PC-9 (cell line): ENCODE results near the gene SORCS2. TPM values are rescaled to one million over a fixed set of nuclear protein-coding genes. Genes with fewer than 3 reads are reported as not detected.
A peak's percentile ranks its signal among the peaks of the same experiment; 100 is the strongest.

Source experiments
- BruUV-seq: library from RNA; stranded (reverse); fragments of 400-500 nt; replicated peaks from 2 replicates; lab custom pipeline; 2021; lab: Mats Ljungman, UMichigan
- CTCF ChIA-PET: fragments of 300-600 bp; sonication (Branson Sonifier 250); formaldehyde crosslinking; loops from one replicate; lab custom pipeline; 2022; ENCODE audit warnings: antibody characterized with exemption; lab: Charles Lee
- POLR2A ChIA-PET: fragments of 300-600 bp; sonication (Branson Sonifier 250); formaldehyde crosslinking; loops from one replicate; lab custom pipeline; 2022; ENCODE audit warnings: antibody characterized with exemption; ENCODE audit not compliant: unreplicated experiment; lab: Charles Lee
- DNase-seq, 2 experiments: peaks; one replicate each; pipeline versions ENCODE4 v3.0.0 to v3.0.0-alpha.2; 2015 to 2022; ENCODE audit warnings: mixed read lengths in 1 of 2
- H2AFZ ChIP-seq: fragments of 200-600 bp; sonication (generic); 2 replicates; pipeline ENCODE4 v1.8.1; 2017; ENCODE audit warnings: antibody characterized with exemption
- H3F3A ChIP-seq: fragments of 200-600 bp; sonication (generic); 2 replicates; pipeline ENCODE4 v1.8.1; 2017; ENCODE audit warnings: antibody characterized with exemption, mild to moderate bottlenecking, low read depth; ENCODE audit not compliant: insufficient read depth
- H3K27ac ChIP-seq: fragments of 200-600 bp; sonication (generic); 2 replicates; pipeline ENCODE4 v1.6.1; 2016; ENCODE audit warnings: mixed run types
- H3K27me3 ChIP-seq: fragments of 200-600 bp; sonication (generic); 2 replicates; pipeline ENCODE4 v1.6.1; 2016; ENCODE audit warnings: low read depth, mixed run types; ENCODE audit not compliant: insufficient read depth
- H3K36me3 ChIP-seq: fragments of 200-600 bp; sonication (generic); 2 replicates; pipeline ENCODE4 v1.6.1; 2016; ENCODE audit warnings: low read depth, mixed run types
- H3K4me1 ChIP-seq: fragments of 200-600 bp; sonication (generic); replicated peaks from 2 replicates; pipeline ENCODE4 v1.6.1; 2016; ENCODE audit warnings: mixed run types; ENCODE audit not compliant: insufficient read depth
- H3K4me2 ChIP-seq: fragments of 200-600 bp; sonication (generic); 2 replicates; pipeline ENCODE4 v1.6.1; 2017; ENCODE audit warnings: mixed run types
- H3K4me3 ChIP-seq: fragments of 200-600 bp; sonication (generic); 2 replicates; pipeline ENCODE4 v1.6.1; 2016; ENCODE audit warnings: mixed run types
- H3K79me2 ChIP-seq: fragments of 200-600 bp; sonication (generic); 2 replicates; pipeline ENCODE4 v1.6.1; 2017; ENCODE audit warnings: low read depth, mixed run types
- H3K9me2 ChIP-seq: fragments of 200-600 bp; sonication (generic); 2 replicates; pipeline ENCODE4 v1.8.1; 2017; ENCODE audit warnings: mild to moderate bottlenecking; ENCODE audit not compliant: insufficient read depth
- H3K9me3 ChIP-seq: fragments of 200-600 bp; sonication (generic); 2 replicates; pipeline ENCODE4 v1.8.1; 2016; ENCODE audit warnings: low read depth; ENCODE audit not compliant: insufficient read depth
- H4K20me1 ChIP-seq: fragments of 200-600 bp; sonication (generic); 2 replicates; pipeline ENCODE4 v1.8.1; 2017; ENCODE audit not compliant: insufficient read depth
- CTCF ChIP-seq: fragments of 200-600 bp; sonication (generic); conservative IDR thresholded peaks from 2 replicates; pipeline ENCODE4 v1.6.1; 2017; ENCODE audit warnings: mixed run types, antibody characterized with exemption, mild to moderate bottlenecking, moderate library complexity
- EZH2 ChIP-seq: fragments of 200-600 bp; sonication (generic); IDR thresholded peaks from 2 replicates; pipeline ENCODE4 v1.8.0; 2017; ENCODE audit warnings: antibody characterized with exemption, low read depth
- intact Hi-C: fragments of 100-400 bp; cut with micrococcal nuclease; formaldehyde crosslinking; loops from one replicate; pipeline ENCODE4 v1.10.0; 2022; ENCODE audit not compliant: unreplicated experiment
- total RNA-seq: library from RNA; stranded (reverse); gene quantifications from 2 replicates; pipeline ENCODE4 v1.2.3, GENCODE V29; 2021

SORCS2 gene
- total RNA-seq, 1 experiment from 2014 or later, result 25.8 TPM

DNA sequence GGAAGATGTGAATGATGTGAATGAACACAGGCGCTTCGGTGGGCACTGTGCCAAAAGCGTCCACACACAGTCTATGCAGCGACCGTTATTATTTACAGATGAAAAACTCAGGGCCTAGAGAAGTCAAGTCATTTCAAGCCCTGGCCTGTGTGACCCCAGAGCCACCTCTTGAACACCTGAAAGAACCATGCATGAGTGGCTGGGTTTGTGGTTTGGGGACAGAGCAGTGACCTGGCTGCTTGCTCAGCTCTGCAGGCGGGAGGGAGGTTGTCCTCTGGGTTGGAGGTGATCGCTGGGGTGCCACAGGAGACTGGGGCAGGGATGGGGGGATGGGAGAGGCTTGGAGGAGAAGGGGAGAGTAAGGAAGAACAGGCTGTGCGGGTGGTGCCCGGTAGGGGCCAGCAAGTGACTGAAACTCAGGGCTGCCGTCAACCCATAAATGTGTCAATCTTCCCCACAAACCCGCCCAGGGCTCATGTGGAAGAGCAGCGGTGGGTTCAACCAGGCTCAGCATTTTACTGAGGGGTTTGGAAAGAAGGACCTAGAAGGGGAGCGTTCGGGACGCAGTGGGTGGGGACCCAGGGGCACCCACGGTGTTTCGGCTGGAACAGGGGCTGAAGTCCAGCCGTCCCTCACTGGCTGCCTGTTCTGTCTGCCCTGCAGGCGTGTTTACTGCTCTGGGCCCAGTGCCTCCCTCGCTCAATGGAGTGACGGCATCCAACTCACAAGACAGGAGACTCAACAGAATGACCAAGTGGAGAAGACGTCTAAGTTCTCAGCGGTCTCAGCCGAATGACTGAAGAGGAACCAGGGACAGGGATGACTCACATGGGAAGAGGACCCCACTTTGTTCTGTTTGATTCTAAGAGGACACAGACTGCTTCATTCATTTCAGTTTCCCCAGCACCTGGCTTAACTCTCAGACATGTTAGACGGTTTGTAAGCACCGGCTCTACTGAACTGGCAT is 579.5 kb downstream of the SORCS2 start:
- no peaks in the 10 kb centered on the region for H3K4me1 ChIP-seq
- intact Hi-C loops, result no loop called here
- no peaks in the 10 kb centered on the region for H3K9me2 ChIP-seq
- ChIA-PET POLR2A (interaction anchor here (0.8 kb wide), 1 partner anchor 439 kb away, joined by 5 read pairs; no protein-coding TSS in a partner anchor), CTCF (no interaction called here)
- peaks cover 85% of the 10 kb centered on the region for H4K20me1 ChIP-seq
- DNase-seq, result no peak
- peaks cover 17% of the 10 kb centered on the region for H3K36me3 ChIP-seq
- no peak overlapping the region for H3K4me3 ChIP-seq
- no peak overlapping the region for H2AFZ ChIP-seq
- peaks cover 20% of the 10 kb centered on the region; the same call in 1 of the 2 replicates for H3K79me2 ChIP-seq
- H3K4me2 ChIP-seq, result no peak overlapping the region
- no peaks in the 10 kb centered on the region for H3K9me3 ChIP-seq
- H3K27ac ChIP-seq, result no peak overlapping the region
- TF ChIP-seq EZH2, result no peak
- TF ChIP-seq CTCF, result no peak
- BruUV-seq, result no TSS peak
- H3K27me3 ChIP-seq, result no peaks in the 10 kb centered on the region
- peaks cover 60% of the 10 kb centered on the region for H3F3A ChIP-seq

DNA sequence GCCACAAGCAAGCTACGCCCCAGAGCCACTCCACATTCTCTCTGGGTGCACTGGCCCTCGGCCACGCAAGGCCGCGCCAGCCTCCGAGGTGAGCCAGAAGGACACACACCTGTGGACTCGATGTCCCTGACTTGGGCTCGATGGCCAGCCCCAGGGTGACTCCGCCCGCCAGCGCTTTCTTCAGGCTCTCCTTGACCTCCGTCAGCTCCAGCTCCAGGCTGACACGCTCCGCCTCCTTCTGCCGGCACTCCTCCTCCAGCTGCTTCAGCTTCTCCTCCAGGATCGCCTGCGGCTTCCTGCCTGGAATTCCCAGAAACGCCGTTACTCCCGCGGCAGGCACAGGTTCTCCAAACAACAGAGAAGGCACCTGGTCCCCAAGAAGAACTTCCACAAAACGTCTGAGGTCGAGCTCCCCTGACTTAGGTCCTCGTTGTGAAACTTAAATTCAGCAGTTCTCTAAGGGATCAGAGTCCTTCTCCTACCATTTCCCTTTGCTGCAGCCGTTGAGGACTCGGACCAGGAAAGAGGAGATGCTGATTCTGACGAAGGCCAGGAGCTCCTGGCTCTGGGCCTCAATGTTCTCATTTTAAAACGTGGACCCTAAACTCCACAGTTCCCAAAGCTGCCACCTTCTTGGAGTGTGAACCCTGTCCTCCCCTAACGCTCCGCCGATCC is 580.5 kb downstream of the SORCS2 start:
- Histone ChIP-seq H3K79me2 (peaks cover 12% of the 10 kb centered on the region; the same call in 1 of the 2 replicates), H3K27ac (no peak overlapping the region), H3K27me3 (no peaks in the 10 kb centered on the region), H4K20me1 (peaks cover 82% of the 10 kb centered on the region), H2AFZ (no peak overlapping the region), H3K4me1 (no peaks in the 10 kb centered on the region), H3K4me2 (no peak overlapping the region), H3K4me3 (no peak overlapping the region), H3K9me2 (no peaks in the 10 kb centered on the region), H3K9me3 (no peaks in the 10 kb centered on the region), H3F3A (peaks cover 65% of the 10 kb centered on the region), H3K36me3 (peaks cover 26% of the 10 kb centered on the region)
- POLR2A ChIA-PET, result no interaction called here
- TSS peak; percentile 10 for BruUV-seq
- intact Hi-C loops, result no loop called here
- CTCF ChIA-PET, result no interaction called here
- TF ChIP-seq EZH2 (no peak), CTCF (no peak)
- no peak for DNase-seq

GRCh38 chr4:7773401-7774180 is 581.3 kb downstream of the SORCS2 start:
- no TSS peak for BruUV-seq

More at GRCh38 chr4:7773401-7774180, 581.3 kb downstream of the SORCS2 start:
- ChIA-PET POLR2A (no interaction called here), CTCF (no interaction called here)
- Histone ChIP-seq H3K4me1 (no peaks in the 10 kb centered on the region), H3K79me2 (peaks cover 10% of the 10 kb centered on the region; the same call in 1 of the 2 replicates), H2AFZ (no peak overlapping the region), H3K27me3 (no peaks in the 10 kb centered on the region), H3K4me3 (no peak overlapping the region), H3K9me3 (no peaks in the 10 kb centered on the region), H3K9me2 (no peaks in the 10 kb centered on the region), H3K27ac (no peak overlapping the region), H3F3A (peaks cover 72% of the 10 kb centered on the region), H3K4me2 (no peak overlapping the region), H4K20me1 (peaks cover 78% of the 10 kb centered on the region), H3K36me3 (peaks cover 33% of the 10 kb centered on the region)
- intact Hi-C loops, result no loop called here
- DNase-seq, result no peak
- TF ChIP-seq CTCF (no peak), EZH2 (no peak)
